ENCODE measurements around the gene CCR9.
"Not testable (repeated sequence)": the region's sequence is repeated elsewhere in the genome, so short reads cannot be mapped to it uniquely, and the experiment has no call there.

The CCR9 gene, protein sequence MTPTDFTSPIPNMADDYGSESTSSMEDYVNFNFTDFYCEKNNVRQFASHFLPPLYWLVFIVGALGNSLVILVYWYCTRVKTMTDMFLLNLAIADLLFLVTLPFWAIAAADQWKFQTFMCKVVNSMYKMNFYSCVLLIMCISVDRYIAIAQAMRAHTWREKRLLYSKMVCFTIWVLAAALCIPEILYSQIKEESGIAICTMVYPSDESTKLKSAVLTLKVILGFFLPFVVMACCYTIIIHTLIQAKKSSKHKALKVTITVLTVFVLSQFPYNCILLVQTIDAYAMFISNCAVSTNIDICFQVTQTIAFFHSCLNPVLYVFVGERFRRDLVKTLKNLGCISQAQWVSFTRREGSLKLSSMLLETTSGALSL

GRCh38 chr3:45885979-45886705, at the start of gene CCR9:
TSS of gene CCR9 (plus strand) at chr3:45886543. CDS start at chr3:45894934, 8,391 bp downstream.
- no peak for DNase-seq (ENCODE audit: low spot score)

DNA sequence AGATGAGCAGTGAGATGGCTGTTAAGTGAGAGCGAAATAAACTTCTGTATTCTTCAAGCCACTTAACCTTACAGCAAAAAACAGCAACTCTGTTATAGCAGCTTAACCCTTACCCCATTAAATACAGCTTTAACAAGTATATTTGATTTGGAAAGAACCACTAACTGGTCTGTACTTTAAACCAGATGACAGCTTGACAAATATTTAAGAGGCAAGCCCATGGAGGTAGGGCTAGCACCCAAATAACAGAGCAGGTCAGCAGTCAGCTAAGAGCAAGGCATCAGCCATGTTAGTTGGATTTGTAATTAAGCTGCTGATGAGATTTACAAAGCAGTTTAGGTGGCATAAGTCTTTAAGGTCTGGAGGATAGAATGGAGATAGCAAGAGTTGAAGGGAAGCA, 47.9 kb upstream of the CCR9 start:
- no peak for DNase-seq (ENCODE audit: low spot score)

GRCh38 chr3:45841420-45841756, 45.0 kb upstream of the CCR9 start:
- DNase-seq (ENCODE audit: low spot score): peak; percentile 37

- peak; percentile 97 for DNase-seq (ENCODE audit: low spot score)
These were observed 44.4 kb upstream of the CCR9 start, which contains the start of gene LZTFL1 for GRCh38 chr3:45841757-45842491. TSS of gene LZTFL1 (minus strand) at chr3:45842119. CDS start at chr3:45841991, 128 bp downstream.

GRCh38 chr3:45842851-45843625, 43.3 kb upstream of the CCR9 start:
- no peak for DNase-seq (ENCODE audit: low spot score)

DNA sequence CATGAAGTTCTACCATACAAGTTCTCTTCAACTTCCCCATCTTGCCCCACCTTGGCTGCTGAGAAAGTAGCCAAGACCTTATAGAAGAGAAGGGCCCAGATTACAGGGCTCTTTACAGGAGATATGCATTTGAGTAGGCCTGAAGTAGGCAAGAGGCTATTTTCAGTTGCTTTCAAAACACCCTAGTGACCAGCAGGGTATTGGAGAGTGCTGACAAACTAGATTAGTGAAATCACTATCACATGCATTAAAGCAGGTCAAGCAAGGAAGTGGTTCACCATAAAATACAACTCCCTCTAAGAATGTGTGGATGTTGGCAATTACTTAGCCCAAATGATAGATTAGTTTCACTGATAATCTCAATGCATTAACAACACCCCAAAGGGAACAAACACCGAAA, 41.7 kb upstream of the CCR9 start:
- no peak for DNase-seq (ENCODE audit: low spot score)

GRCh38 chr3:45848392-45848791, 38.0 kb upstream of the CCR9 start:
- DNase-seq (ENCODE audit: low spot score): no peak

DNA sequence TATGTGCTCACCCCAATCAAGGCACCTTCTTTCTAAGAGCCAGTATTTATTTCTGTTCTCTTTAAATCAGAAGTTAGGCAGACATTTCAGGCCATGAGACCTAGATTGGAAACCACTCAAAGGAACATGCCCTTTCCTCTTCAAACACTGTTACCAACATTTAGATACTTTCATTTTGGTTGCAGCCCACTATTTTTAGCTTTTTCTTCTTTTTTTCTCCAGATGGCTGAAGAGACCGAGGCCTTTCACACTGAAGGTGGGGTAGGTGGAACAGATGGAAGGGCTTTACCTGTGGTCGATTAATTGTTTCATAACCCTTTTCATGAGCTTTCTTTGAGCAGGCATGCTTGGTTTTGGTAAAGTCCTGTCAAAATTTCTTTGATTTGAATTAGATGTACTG, 33.5 kb upstream of the CCR9 start:
- DNase-seq (ENCODE audit: low spot score): no peak

GRCh38 chr3:45856323-45856722, 30.0 kb upstream of the CCR9 start:
- not testable (repeated sequence) for DNase-seq (ENCODE audit: low spot score)

GRCh38 chr3:45857024-45857423, 29.3 kb upstream of the CCR9 start:
- DNase-seq (ENCODE audit: low spot score): not testable (repeated sequence)

GRCh38 chr3:45858809-45859543, 27.4 kb upstream of the CCR9 start:
- no peak for DNase-seq (ENCODE audit: low spot score)

- DNase-seq (ENCODE audit: low spot score): no peak
These were observed 25.9 kb upstream of the CCR9 start for GRCh38 chr3:45860481-45860880.

DNA sequence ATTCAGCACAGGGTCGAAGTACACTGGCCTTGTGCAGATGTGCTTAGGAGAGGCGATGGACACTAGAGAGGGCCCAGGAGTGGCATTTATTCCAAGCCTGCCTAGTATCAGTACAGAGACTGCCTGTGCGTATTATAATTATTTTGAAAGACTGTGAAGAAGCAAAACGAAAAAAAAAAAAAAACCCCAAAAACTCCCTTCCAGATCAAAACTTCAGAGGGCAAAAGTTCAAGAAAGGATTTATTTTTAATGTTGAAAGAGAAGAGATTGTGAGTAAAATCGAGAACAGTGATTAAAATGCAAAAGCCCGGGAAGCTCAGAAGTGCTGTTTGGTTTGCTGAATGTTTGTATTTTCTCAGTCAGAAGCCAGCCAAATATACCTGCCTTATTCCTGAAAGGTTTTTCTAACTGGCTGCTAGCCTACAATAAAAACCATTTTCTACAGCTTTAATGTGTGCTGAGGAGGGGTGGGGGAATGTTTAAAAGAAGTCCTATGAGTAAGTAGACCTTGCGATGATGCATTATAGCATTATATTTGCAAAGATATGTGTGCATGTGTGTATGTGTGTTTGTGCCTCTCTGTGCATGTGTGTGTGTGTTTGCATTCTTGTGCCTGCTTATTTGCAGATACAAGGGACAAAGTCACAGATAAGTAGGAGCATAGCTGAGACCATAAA, 25.2 kb upstream of the CCR9 start:
- no peak for DNase-seq (ENCODE audit: low spot score)

DNA sequence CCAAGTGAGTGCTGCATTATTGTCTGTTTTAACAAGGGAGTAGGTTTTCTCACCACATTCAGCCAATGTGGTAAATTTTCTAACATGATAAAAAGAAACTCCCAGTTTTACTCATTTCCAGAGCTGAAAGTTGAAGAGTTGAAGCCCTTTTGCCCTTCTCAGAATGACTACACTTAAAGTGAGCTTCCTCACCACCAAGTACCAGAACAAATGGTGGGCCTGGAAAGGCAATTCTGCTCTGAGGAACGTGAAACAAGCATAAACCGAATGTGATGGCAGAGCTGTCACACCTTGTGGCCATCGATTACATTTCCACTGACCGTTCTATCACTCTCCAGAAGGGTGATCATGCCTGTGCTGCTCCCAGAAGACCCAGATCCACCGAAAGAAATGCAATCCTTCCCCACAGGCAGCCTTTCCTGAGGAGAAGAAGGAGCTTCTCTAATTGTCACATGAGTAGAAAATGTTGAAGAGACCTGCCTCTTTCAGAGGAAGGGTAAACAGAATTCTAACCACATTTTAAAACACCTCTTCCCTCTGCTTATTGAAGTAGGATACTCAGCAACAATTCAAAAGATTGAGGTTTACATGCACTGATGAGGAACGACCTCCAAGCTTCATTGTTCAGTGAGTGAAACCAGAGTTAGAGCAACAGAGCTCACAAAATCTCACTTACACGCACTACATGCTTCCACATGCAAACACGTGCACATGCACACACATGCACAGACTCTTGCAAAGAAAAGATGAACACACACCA, 21.4 kb upstream of the CCR9 start:
- no peak for DNase-seq (ENCODE audit: low spot score)

- DNase-seq (ENCODE audit: low spot score): no peak
These were observed 20.8 kb upstream of the CCR9 start for GRCh38 chr3:45865563-45865962.

DNA sequence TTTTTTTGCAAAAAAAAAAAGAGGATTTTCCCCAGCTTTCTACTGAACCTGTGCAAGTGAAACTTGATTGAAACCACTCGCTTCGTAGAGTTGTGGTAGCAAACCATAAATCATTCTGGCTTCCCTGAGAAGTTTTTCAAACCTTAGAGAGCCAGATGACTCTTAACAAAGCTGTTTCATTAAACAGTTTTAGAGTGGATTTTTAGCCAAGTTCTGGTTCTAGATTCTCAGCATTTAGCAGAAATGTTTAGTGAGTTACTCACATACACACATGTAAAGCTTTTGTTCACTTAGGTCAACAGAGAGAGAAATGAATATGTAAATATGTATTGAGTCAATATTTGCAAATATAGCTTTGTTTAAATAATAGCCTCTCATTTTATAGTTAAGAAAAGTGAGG, 18.1 kb upstream of the CCR9 start:
- no peak for DNase-seq (ENCODE audit: low spot score)

DNA sequence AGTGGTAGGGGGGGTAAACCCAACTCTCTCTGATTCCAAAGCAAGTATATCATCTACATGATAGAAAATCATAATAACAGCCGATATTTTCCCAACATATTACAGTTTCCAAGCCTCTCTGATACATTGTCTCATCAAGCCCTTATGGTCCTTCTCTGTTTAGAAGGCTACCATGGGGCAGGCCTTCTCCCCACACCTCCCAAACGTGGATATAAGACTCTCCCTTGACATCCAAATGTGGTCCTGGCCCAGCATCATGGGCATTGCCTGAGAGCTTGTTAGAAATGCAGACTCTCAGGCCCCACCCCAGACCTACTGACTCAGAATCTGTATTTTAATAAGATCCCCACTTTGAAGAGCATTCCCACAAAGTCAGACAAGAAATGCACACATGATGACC, 17.7 kb upstream of the CCR9 start:
- DNase-seq (ENCODE audit: low spot score): no peak

GRCh38 chr3:45869638-45870037, 16.7 kb upstream of the CCR9 start:
- no peak for DNase-seq (ENCODE audit: low spot score)

GRCh38 chr3:45870099-45870498, 16.2 kb upstream of the CCR9 start:
- DNase-seq (ENCODE audit: low spot score): no peak

GRCh38 chr3:45871780-45872179, 14.6 kb upstream of the CCR9 start:
- no peak for DNase-seq (ENCODE audit: low spot score)
